Keratinocyte (primary cell): ENCODE data around the gene PPP1R2. TPM values are rescaled to one million over a fixed set of nuclear protein-coding genes. Genes with fewer than 3 reads are reported as not detected.

Source experiments
- DNase-seq: peaks from one replicate; pipeline ENCODE4 v3.0.0-alpha.2; 2011; ENCODE audit warnings: low read depth, missing footprints, low spot score
- FAIRE-seq: peaks from 2 replicates; lab custom pipeline; 2011; peaks lifted over from hg19 to GRCh38; lab: Jason Lieb, UNC
- H2AFZ ChIP-seq: 2 replicates; pipeline ENCODE4 v1.6.0; 2012; ENCODE audit warnings: low read length, control low read depth, inconsistent platforms; ENCODE audit not compliant: control insufficient read depth
- H3K27ac ChIP-seq: 2 replicates; pipeline ENCODE4 v1.5.1; 2011; ENCODE audit warnings: low read length; ENCODE audit not compliant: control insufficient read depth, insufficient read depth
- H3K27me3 ChIP-seq: 3 replicates; pipeline ENCODE4 v1.6.0; 2011; ENCODE audit warnings: low read length; ENCODE audit not compliant: control insufficient read depth, insufficient read depth; ENCODE audit errors: extremely low read depth
- H3K36me3 ChIP-seq, 2 experiments: 2 replicates in 1 of 2; 3 replicates in 1 of 2; pipeline ENCODE4 v1.5.1; 2011; ENCODE audit warnings: low read length in 2 of 2, mild to moderate bottlenecking in 1 of 2; ENCODE audit not compliant: control insufficient read depth in 2 of 2, insufficient read depth in 2 of 2; ENCODE audit errors: extremely low read depth in 1 of 2
- H3K4me1 ChIP-seq: 3 replicates; pipeline ENCODE4 v1.5.1; 2011; ENCODE audit warnings: low read length; ENCODE audit not compliant: control insufficient read depth, insufficient read depth; ENCODE audit errors: extremely low read depth
- H3K4me2 ChIP-seq: 3 replicates; pipeline ENCODE4 v1.6.0; 2011; ENCODE audit warnings: low read depth, low read length; ENCODE audit not compliant: control insufficient read depth, insufficient read depth; ENCODE audit errors: extremely low read depth
- H3K4me3 ChIP-seq, 3 experiments: fragments of 200-600 bp in 1 of 3; sonication (generic) in 1 of 3; 2 replicates in 2 of 3; 3 replicates in 1 of 3; pipeline ENCODE4 v1.5.1; 2011 to 2016; ENCODE audit warnings: low read length in 3 of 3, mild to moderate bottlenecking in 3 of 3, control low read depth in 2 of 3, inconsistent platforms in 1 of 3, low read depth in 1 of 3, mixed read lengths in 1 of 3, mixed run types in 1 of 3, moderate library complexity in 1 of 3; ENCODE audit not compliant: control insufficient read depth in 2 of 3, insufficient read depth in 2 of 3; ENCODE audit errors: extremely low read depth in 1 of 3
- H3K79me2 ChIP-seq: 2 replicates; pipeline ENCODE4 v1.6.0; 2012; ENCODE audit warnings: low read length; ENCODE audit not compliant: control insufficient read depth, insufficient read depth
- H3K9ac ChIP-seq: 3 replicates; pipeline ENCODE4 v1.6.0; 2011; ENCODE audit warnings: low read length; ENCODE audit not compliant: control insufficient read depth, insufficient read depth; ENCODE audit errors: extremely low read depth
- H3K9me1 ChIP-seq: 3 replicates; pipeline ENCODE4 v1.6.0; 2011; ENCODE audit warnings: low read length; ENCODE audit not compliant: control insufficient read depth, insufficient read depth; ENCODE audit errors: extremely low read depth
- H3K9me3 ChIP-seq: 2 replicates; pipeline ENCODE4 v1.5.1; 2012; ENCODE audit warnings: low read depth, low read length; ENCODE audit not compliant: control insufficient read depth
- H4K20me1 ChIP-seq: 3 replicates; pipeline ENCODE4 v1.6.0; 2011; ENCODE audit warnings: low read length; ENCODE audit not compliant: control insufficient read depth, insufficient read depth; ENCODE audit errors: extremely low read depth
- EZH2 ChIP-seq: IDR thresholded peaks from one replicate; pipeline ENCODE4 v1.6.1; 2012; ENCODE audit warnings: inconsistent platforms, mild to moderate bottlenecking, low read length, moderate library complexity
- dilution Hi-C: fragments of 300-500 bp; cut with MboI; formaldehyde crosslinking; loops from one replicate; pipeline ENCODE4 v1.7.0; 2020; ENCODE audit warnings: low sequenced_read_pairs; ENCODE audit not compliant: extremely low pct_ligation_motif_present
- polyA plus RNA-seq, 5 experiments: library from polyadenylated mRNA; depleted of rRNA in 3 of 5; stranded (reverse) in 3 of 5; stranded (forward) in 1 of 5; unstranded in 1 of 5; fragments of >200 nt; gene quantifications; 1 replicate in 1 of 5; 2 replicates in 3 of 5; 3 replicates in 1 of 5; pipeline versions ENCODE4 v1.2.1 to v1.2.3, GENCODE V29; 2011 to 2012; ENCODE audit warnings: missing spikeins in 2 of 5, low read depth in 1 of 5, low replicate concordance in 1 of 5
- TF ChIP-seq, protein P1 (sequence below), 3 experiments: IDR thresholded peaks in 1 of 3; conservative IDR thresholded peaks in 1 of 3; optimal IDR thresholded peaks in 1 of 3; 2 replicates in 2 of 3; 3 replicates in 1 of 3; pipeline versions ENCODE3 to v1.5.1; 2011; ENCODE audit warnings: low read length in 3 of 3, mild to moderate bottlenecking in 3 of 3, moderate library complexity in 2 of 3, control low read depth in 1 of 3, inconsistent platforms in 1 of 3; ENCODE audit not compliant: insufficient read depth in 2 of 3; ENCODE audit errors: extremely low read depth in 1 of 3

The PPP1R2 gene
- polyA plus RNA-seq, 1 donor (not counting 4 experiments of a cell fraction or from before 2014, with no cell fraction given) = 43.2 TPM

DNA sequence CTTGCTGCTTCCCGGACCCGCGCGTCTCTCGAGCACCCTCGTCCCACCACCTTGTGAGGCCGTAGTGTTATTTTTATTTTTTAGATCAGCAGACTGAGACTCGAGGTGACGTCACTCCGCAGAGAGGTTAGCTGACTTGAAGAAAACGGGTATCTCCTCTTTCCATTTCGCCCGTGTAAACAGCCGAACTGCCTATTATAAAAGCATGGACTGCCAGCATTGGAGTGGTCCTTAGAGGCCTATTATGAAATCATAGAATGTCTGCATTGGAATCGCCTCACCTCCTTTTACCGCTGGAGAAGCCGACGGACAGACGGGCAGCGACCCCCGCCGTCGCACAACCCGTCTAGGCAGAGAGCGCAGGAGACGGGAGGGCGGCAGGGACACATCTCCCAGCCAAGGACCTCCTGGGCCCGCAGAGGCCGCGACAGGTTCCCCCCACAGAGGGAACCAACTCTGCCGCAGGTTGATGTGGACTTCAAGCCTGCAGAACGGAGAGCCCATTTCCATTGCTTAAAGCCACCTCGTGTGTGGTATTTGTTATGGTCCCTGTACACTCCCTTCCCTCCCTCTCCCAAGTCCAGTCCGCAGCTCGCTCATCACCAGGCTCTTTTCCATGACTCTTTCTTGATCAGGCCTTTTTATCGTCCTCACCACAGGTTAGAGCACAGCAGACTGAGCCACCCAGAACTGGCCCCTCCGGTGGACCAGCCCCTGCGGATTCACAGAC, 540 bp upstream of the PPP1R2 start:
- no peaks in the 10 kb centered on the region for H3K9me3 ChIP-seq
- peaks cover 40% of the 10 kb centered on the region for H3K79me2 ChIP-seq
- peak overlapping the region; percentile 45 to 94 (median 68) for H3K4me3 ChIP-seq
- peak overlapping the region; percentile 71 for H3K4me2 ChIP-seq
- FAIRE-seq (no peak), DNase-seq (no peak)
- H3K36me3 ChIP-seq = no peaks in the 10 kb centered on the region
- no peaks in the 10 kb centered on the region for H3K9me1 ChIP-seq
- peak overlapping the region; percentile 87 for H3K9ac ChIP-seq
- dilution Hi-C loops = no loop called here
- peak overlapping the region; percentile 83 for H2AFZ ChIP-seq
- H3K27me3 ChIP-seq = no peaks in the 10 kb centered on the region
- no peak overlapping the region for H3K27ac ChIP-seq
- peaks cover 4% of the 10 kb centered on the region for H4K20me1 ChIP-seq
- TF ChIP-seq, protein P1, sequence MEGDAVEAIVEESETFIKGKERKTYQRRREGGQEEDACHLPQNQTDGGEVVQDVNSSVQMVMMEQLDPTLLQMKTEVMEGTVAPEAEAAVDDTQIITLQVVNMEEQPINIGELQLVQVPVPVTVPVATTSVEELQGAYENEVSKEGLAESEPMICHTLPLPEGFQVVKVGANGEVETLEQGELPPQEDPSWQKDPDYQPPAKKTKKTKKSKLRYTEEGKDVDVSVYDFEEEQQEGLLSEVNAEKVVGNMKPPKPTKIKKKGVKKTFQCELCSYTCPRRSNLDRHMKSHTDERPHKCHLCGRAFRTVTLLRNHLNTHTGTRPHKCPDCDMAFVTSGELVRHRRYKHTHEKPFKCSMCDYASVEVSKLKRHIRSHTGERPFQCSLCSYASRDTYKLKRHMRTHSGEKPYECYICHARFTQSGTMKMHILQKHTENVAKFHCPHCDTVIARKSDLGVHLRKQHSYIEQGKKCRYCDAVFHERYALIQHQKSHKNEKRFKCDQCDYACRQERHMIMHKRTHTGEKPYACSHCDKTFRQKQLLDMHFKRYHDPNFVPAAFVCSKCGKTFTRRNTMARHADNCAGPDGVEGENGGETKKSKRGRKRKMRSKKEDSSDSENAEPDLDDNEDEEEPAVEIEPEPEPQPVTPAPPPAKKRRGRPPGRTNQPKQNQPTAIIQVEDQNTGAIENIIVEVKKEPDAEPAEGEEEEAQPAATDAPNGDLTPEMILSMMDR (optimal IDR thresholded peaks at IDR 0.05 in 1 of 3, IDR thresholded peaks at IDR 0.05 in 1 of 3, conservative IDR thresholded peaks at IDR 0.05 in 1 of 3; ENCODE audit: extremely low read depth in 1 of 3, insufficient read depth in 2 of 3, low read length in 3 of 3) = no peak
- TF ChIP-seq EZH2 = no peak
- peaks cover 25% of the 10 kb centered on the region for H3K4me1 ChIP-seq

DNA sequence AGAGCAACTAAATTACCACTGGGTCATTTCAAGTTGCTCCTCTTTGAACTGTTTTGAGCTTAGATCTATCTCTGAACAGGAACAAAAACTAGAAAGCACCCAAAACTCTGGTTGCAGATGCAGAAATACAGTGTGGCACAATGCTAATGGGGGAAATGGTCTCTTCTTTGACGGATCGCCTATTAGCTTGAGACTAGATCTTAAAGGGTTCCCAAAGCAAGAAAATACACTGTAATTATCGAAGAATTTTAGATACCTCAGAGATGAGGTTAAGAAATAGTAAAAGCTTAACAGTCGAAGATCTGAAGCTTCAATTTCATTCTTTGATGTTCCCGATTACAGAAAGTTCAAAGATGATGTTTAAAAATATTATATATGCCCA, 818 bp downstream of the PPP1R2 start:
- H3K4me3 ChIP-seq = peak overlapping the region; percentile 62 to 94 (median 67)
- H3K27ac ChIP-seq = peak overlapping the region; percentile 79
- peak overlapping the region; percentile 17 for H2AFZ ChIP-seq
- peak overlapping the region; percentile 87 for H3K9ac ChIP-seq
- H3K4me2 ChIP-seq = peak overlapping the region; percentile 76
- H3K36me3 ChIP-seq = no peaks in the 10 kb centered on the region
- H3K4me1 ChIP-seq = peaks cover 25% of the 10 kb centered on the region
- FAIRE-seq = no peak
- H4K20me1 ChIP-seq = peaks cover 4% of the 10 kb centered on the region
- DNase-seq = no peak
- H3K27me3 ChIP-seq = no peaks in the 10 kb centered on the region
- H3K9me3 ChIP-seq = no peaks in the 10 kb centered on the region
- H3K9me1 ChIP-seq = no peaks in the 10 kb centered on the region
- H3K79me2 ChIP-seq = peaks cover 46% of the 10 kb centered on the region
- dilution Hi-C loops = no loop called here
- TF ChIP-seq, protein P1 (optimal IDR thresholded peaks at IDR 0.05 in 1 of 3, IDR thresholded peaks at IDR 0.05 in 1 of 3, conservative IDR thresholded peaks at IDR 0.05 in 1 of 3; ENCODE audit: extremely low read depth in 1 of 3, insufficient read depth in 2 of 3, low read length in 3 of 3) = no peak
- TF ChIP-seq EZH2 = no peak
